ENCODE data around the gene GIMAP8. TPM values are rescaled to one million over a fixed set of nuclear protein-coding genes. Genes with fewer than 3 reads are reported as not detected.

GIMAP8 gene
- total and polyA plus RNA-seq, 12 donors = 13.4 to 39.4 (median 17.9) TPM

DNA sequence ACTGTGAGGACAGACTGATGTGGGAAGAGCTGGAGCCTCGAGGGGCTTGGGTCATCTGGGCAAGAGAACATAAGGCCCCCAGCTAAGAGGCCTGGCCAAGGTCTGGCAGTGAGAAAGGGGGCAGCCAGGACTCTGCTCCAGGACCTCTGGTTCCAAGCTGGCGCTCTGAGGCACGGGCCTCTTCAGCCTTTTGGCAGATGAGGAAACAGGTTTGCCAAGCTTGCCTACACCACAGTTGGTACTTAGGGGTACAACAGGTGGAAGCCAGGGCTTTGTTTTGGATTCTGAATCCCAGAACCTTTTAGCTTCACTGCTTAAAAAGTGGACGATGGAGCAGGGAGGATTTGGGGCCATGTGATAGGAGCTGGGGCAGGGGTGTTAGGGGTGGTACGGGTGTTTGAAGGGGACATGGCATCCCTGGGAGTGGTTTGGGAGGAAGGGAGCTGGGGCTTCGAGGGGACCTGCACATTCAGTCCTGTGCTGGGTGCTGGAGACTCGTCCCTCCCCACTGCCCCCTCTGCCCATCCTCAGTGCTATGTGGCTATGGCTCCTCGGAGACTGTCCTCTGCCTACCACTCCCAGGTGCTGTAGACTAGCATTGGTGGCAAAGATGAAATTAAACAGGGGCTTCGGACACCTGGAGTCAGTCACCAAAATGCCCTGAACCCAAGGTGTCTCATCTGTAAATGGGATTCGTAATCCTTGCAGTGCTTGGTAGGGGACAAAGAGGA lies 41.0 kb upstream of the GIMAP8 start:
- intact Hi-C loops (cut with DNase I) = loop anchor here in 5 of 10 donors (5.0 kb wide), 2 partner anchors 42 to 47 kb away; partner anchors contain the start of gene REPIN1 (in 4 of the 5)
- H3K27me3 ChIP-seq = no peaks in the 10 kb centered on the region
- H3K36me3 ChIP-seq = peaks cover 0 to 17% (median 0%) of the 10 kb centered on the region in 9 donors
- ATAC-seq = no peak
- TF ChIP-seq, protein P1, sequence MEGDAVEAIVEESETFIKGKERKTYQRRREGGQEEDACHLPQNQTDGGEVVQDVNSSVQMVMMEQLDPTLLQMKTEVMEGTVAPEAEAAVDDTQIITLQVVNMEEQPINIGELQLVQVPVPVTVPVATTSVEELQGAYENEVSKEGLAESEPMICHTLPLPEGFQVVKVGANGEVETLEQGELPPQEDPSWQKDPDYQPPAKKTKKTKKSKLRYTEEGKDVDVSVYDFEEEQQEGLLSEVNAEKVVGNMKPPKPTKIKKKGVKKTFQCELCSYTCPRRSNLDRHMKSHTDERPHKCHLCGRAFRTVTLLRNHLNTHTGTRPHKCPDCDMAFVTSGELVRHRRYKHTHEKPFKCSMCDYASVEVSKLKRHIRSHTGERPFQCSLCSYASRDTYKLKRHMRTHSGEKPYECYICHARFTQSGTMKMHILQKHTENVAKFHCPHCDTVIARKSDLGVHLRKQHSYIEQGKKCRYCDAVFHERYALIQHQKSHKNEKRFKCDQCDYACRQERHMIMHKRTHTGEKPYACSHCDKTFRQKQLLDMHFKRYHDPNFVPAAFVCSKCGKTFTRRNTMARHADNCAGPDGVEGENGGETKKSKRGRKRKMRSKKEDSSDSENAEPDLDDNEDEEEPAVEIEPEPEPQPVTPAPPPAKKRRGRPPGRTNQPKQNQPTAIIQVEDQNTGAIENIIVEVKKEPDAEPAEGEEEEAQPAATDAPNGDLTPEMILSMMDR (IDR thresholded peaks at IDR 0.05) = no peak
- H3K4me1 ChIP-seq = peaks cover 5 to 25% (median 14%) of the 10 kb centered on the region in 9 donors
- H3K4me3 ChIP-seq = no peak overlapping the region
- H3K27ac ChIP-seq = no peak overlapping the region
- no peaks in the 10 kb centered on the region for H3K9me3 ChIP-seq
- WGBS, 2 donors = 81 to 87% methylated on average over 10 of the region's 10 CpGs
- DNase-seq = no peak

DNA sequence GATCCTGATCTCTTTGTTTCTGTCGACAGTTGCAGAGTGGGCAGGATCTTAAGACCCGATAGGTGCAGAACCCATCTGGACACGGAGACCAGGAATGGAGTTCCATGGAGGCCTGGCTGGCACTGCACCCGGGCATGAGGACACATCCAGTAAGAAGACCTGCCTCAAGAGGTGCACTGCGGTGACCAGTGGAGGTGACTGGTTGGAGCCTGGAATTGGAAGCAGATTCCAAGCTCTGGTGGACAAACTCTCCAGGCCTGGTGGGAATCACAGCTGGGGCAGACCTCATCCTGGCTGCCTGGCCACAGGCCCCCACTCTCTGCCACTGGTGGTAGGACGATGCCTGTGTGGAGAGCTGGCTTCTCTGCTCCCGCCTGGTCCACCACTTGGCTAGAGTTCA lies 40.3 kb upstream of the GIMAP8 start:
- no peak overlapping the region for H3K27ac ChIP-seq
- no peak for DNase-seq

GRCh38 chr7:150410680-150411346 lies 39.6 kb upstream of the GIMAP8 start:
- H3K27me3 ChIP-seq = no peaks in the 10 kb centered on the region
- H3K9me3 ChIP-seq = no peaks in the 10 kb centered on the region
- peaks cover 0 to 17% (median 0%) of the 10 kb centered on the region in 9 donors for H3K36me3 ChIP-seq
- WGBS, 2 donors = 74 to 80% methylated on average over 10 of the region's 10 CpGs
- ATAC-seq (no peak), DNase-seq (no peak)
- intact Hi-C loops (cut with DNase I) = loop anchor here in 1 of 10 donors (5.0 kb wide), 1 partner anchor 49 kb away; no protein-coding TSS in a partner anchor
- H3K27ac ChIP-seq = no peak overlapping the region
- H3K4me1 ChIP-seq = peaks cover 3 to 18% (median 13%) of the 10 kb centered on the region in 9 donors
- no peak overlapping the region for H3K4me3 ChIP-seq
- TF ChIP-seq, protein P1 (IDR thresholded peaks at IDR 0.05) = no peak

More for the DNA sequence above, 40.3 kb upstream of the GIMAP8 start:
- no peak for ATAC-seq
- Histone ChIP-seq H3K27me3 (no peaks in the 10 kb centered on the region), H3K9me3 (no peaks in the 10 kb centered on the region), H3K36me3 (peaks cover 0 to 17% (median 0%) of the 10 kb centered on the region in 9 donors), H3K4me3 (no peak overlapping the region), H3K4me1 (peaks cover 5 to 20% (median 14%) of the 10 kb centered on the region in 9 donors)
- TF ChIP-seq, protein P1 (IDR thresholded peaks at IDR 0.05) = no peak
- intact Hi-C loops (cut with DNase I) = loop anchor here in 1 of 10 donors (5.0 kb wide), 1 partner anchor 48 kb away; no protein-coding TSS in a partner anchor
- 90 to 93% methylated on average over 7 of the region's 7 CpGs for WGBS, 2 donors

DNA sequence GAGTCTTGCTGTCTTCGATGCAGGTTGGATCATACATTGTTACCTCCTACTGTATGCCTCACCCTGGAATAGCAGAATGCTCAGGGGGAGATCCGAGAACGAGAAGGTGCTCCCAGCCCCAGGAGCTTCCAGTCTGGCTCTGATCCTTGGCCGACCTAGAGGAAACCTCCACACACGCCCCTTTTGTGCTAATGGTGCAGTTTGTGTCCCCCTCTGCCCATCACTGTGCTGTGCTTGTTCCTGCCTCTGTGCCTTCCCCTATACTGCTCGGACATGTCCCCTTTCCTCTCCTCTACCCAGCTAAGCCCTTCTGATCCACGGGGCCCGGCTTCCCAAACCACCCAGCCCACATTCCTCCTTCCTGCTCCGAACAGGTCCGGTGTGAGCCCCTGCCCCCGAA lies 38.8 kb upstream of the GIMAP8 start:
- intact Hi-C loops (cut with DNase I) = loop anchor here in 1 of 10 donors (5.0 kb wide), 1 partner anchor 49 kb away; no protein-coding TSS in a partner anchor
- TF ChIP-seq, protein P1 (IDR thresholded peaks at IDR 0.05) = no peak
- H3K4me1 ChIP-seq = peaks cover 0 to 11% (median 5%) of the 10 kb centered on the region in 9 donors
- peaks cover 0 to 17% (median 0%) of the 10 kb centered on the region in 9 donors for H3K36me3 ChIP-seq
- H3K9me3 ChIP-seq = no peaks in the 10 kb centered on the region
- WGBS, 2 donors = 85 to 88% methylated on average over 10 to 11 of the region's 11 CpGs
- H3K27ac ChIP-seq = no peak overlapping the region
- H3K4me3 ChIP-seq = no peak overlapping the region
- DNase-seq = no peak
- no peak for ATAC-seq
- no peaks in the 10 kb centered on the region for H3K27me3 ChIP-seq
